MG63 (cell line): Measurements from ENCODE around the gene GABRB1. TPM values are rescaled to one million over a fixed set of nuclear protein-coding genes. Genes with fewer than 3 reads are reported as not detected.

Experiments used
- DNase-seq: peaks from one replicate; pipeline ENCODE4 v3.0.0-alpha.2; 2020
- H3K27me3 ChIP-seq: fragments of 250-450 bp; sonication (Bioruptor Pico); 2 replicates; pipeline ENCODE4 v1.5.1; 2020; ENCODE audit warnings: mild to moderate bottlenecking, moderate library complexity
- H3K36me3 ChIP-seq: fragments of 250-450 bp; sonication (Bioruptor Pico); 2 replicates; pipeline ENCODE4 v1.5.1; 2020; ENCODE audit warnings: mild to moderate bottlenecking, moderate library complexity
- H3K4me3 ChIP-seq: fragments of 250-450 bp; sonication (Bioruptor Pico); 2 replicates; pipeline ENCODE4 v1.5.1; 2020; ENCODE audit warnings: mild to moderate bottlenecking, moderate library complexity
- H3K9me3 ChIP-seq: fragments of 250-450 bp; sonication (Bioruptor Pico); 2 replicates; pipeline ENCODE4 v1.5.1; 2020; ENCODE audit warnings: mild to moderate bottlenecking, moderate library complexity
- total RNA-seq: library from RNA; depleted of rRNA; stranded (reverse); fragments of >200 nt; shearing (Covaris generic); gene quantifications from 2 replicates; pipeline ENCODE4 v1.2.3, GENCODE V29; 2014; ENCODE audit warnings: low replicate concordance

GABRB1 gene
- total RNA-seq, 1 experiment from 2014 or later = 0.59 TPM

GRCh38 chr4:47032405-47033106 lies 1.2 kb downstream of the GABRB1 start:
- H3K27me3 ChIP-seq = no peaks in the 10 kb centered on the region
- H3K9me3 ChIP-seq = no peaks in the 10 kb centered on the region
- H3K4me3 ChIP-seq = peak overlapping the region; percentile 54
- no peaks in the 10 kb centered on the region for H3K36me3 ChIP-seq
- peak; percentile 70 for DNase-seq

GRCh38 chr4:47038263-47038662 lies 6.9 kb downstream of the GABRB1 start:
- H3K36me3 ChIP-seq = no peaks in the 10 kb centered on the region
- H3K4me3 ChIP-seq = no peak overlapping the region
- H3K9me3 ChIP-seq = no peaks in the 10 kb centered on the region
- no peaks in the 10 kb centered on the region for H3K27me3 ChIP-seq
- DNase-seq = no peak

GRCh38 chr4:47040828-47041227 lies 9.5 kb downstream of the GABRB1 start:
- Histone ChIP-seq H3K27me3 (no peaks in the 10 kb centered on the region), H3K4me3 (no peak overlapping the region), H3K9me3 (no peaks in the 10 kb centered on the region), H3K36me3 (no peaks in the 10 kb centered on the region)
- DNase-seq = no peak

GRCh38 chr4:47043821-47044220 lies 12.5 kb downstream of the GABRB1 start:
- no peaks in the 10 kb centered on the region for H3K36me3 ChIP-seq
- H3K4me3 ChIP-seq = no peak overlapping the region
- H3K27me3 ChIP-seq = no peaks in the 10 kb centered on the region
- no peaks in the 10 kb centered on the region for H3K9me3 ChIP-seq
- DNase-seq = no peak

GRCh38 chr4:47045261-47045660 lies 13.9 kb downstream of the GABRB1 start:
- no peaks in the 10 kb centered on the region for H3K27me3 ChIP-seq

GRCh38 chr4:47049347-47049746 lies 18.0 kb downstream of the GABRB1 start:
- no peak for DNase-seq
- Histone ChIP-seq H3K36me3 (no peaks in the 10 kb centered on the region), H3K9me3 (no peaks in the 10 kb centered on the region), H3K27me3 (no peaks in the 10 kb centered on the region), H3K4me3 (no peak overlapping the region)

More at GRCh38 chr4:47045261-47045660, 13.9 kb downstream of the GABRB1 start:
- Histone ChIP-seq H3K36me3 (no peaks in the 10 kb centered on the region), H3K9me3 (no peaks in the 10 kb centered on the region), H3K4me3 (no peak overlapping the region)
- no peak for DNase-seq

- H3K4me3 ChIP-seq = no peak overlapping the region
- no peaks in the 10 kb centered on the region for H3K36me3 ChIP-seq
- no peaks in the 10 kb centered on the region for H3K27me3 ChIP-seq
- no peaks in the 10 kb centered on the region for H3K9me3 ChIP-seq
- no peak for DNase-seq
Observed at GRCh38 chr4:47050761-47051725, 19.7 kb downstream of the GABRB1 start.

- Histone ChIP-seq H3K36me3 (no peaks in the 10 kb centered on the region), H3K27me3 (no peaks in the 10 kb centered on the region), H3K4me3 (no peak overlapping the region), H3K9me3 (no peaks in the 10 kb centered on the region)
- DNase-seq = no peak
Observed at GRCh38 chr4:47053485-47053884, 22.1 kb downstream of the GABRB1 start.

GRCh38 chr4:47054130-47054529 lies 22.8 kb downstream of the GABRB1 start:
- Histone ChIP-seq H3K4me3 (no peak overlapping the region), H3K36me3 (no peaks in the 10 kb centered on the region), H3K27me3 (no peaks in the 10 kb centered on the region), H3K9me3 (no peaks in the 10 kb centered on the region)
- DNase-seq = no peak

- H3K4me3 ChIP-seq = no peak overlapping the region
- H3K27me3 ChIP-seq = no peaks in the 10 kb centered on the region
- no peak for DNase-seq
- no peaks in the 10 kb centered on the region for H3K9me3 ChIP-seq
- H3K36me3 ChIP-seq = no peaks in the 10 kb centered on the region
Observed at GRCh38 chr4:47057991-47058390, 26.6 kb downstream of the GABRB1 start.

GRCh38 chr4:47060561-47060960 lies 29.2 kb downstream of the GABRB1 start:
- Histone ChIP-seq H3K9me3 (no peaks in the 10 kb centered on the region), H3K27me3 (no peaks in the 10 kb centered on the region), H3K36me3 (no peaks in the 10 kb centered on the region), H3K4me3 (no peak overlapping the region)
- no peak for DNase-seq

- H3K4me3 ChIP-seq = peak overlapping the region; percentile 7; the same call in 1 of the 2 replicates
- no peak for DNase-seq
- H3K27me3 ChIP-seq = no peaks in the 10 kb centered on the region
- H3K9me3 ChIP-seq = no peaks in the 10 kb centered on the region
- H3K36me3 ChIP-seq = no peaks in the 10 kb centered on the region
Observed at GRCh38 chr4:47061435-47061834, 30.1 kb downstream of the GABRB1 start.

GRCh38 chr4:47065051-47065481 lies 33.7 kb downstream of the GABRB1 start:
- H3K27me3 ChIP-seq = no peaks in the 10 kb centered on the region
- DNase-seq = no peak
- H3K4me3 ChIP-seq = no peak overlapping the region
- H3K9me3 ChIP-seq = no peaks in the 10 kb centered on the region
- no peaks in the 10 kb centered on the region for H3K36me3 ChIP-seq

- DNase-seq = no peak
- Histone ChIP-seq H3K4me3 (no peak overlapping the region), H3K36me3 (no peaks in the 10 kb centered on the region)
Observed at GRCh38 chr4:47068986-47069385, 37.6 kb downstream of the GABRB1 start.

GRCh38 chr4:47071901-47072341 lies 40.6 kb downstream of the GABRB1 start:
- no peaks in the 10 kb centered on the region for H3K36me3 ChIP-seq
- no peak overlapping the region for H3K4me3 ChIP-seq
- no peaks in the 10 kb centered on the region for H3K9me3 ChIP-seq
- H3K27me3 ChIP-seq = no peaks in the 10 kb centered on the region
- DNase-seq = no peak

More at GRCh38 chr4:47068986-47069385, 37.6 kb downstream of the GABRB1 start:
- Histone ChIP-seq H3K27me3 (no peaks in the 10 kb centered on the region), H3K9me3 (no peaks in the 10 kb centered on the region)

GRCh38 chr4:47073647-47074046 lies 42.3 kb downstream of the GABRB1 start:
- Histone ChIP-seq H3K4me3 (no peak overlapping the region), H3K36me3 (no peaks in the 10 kb centered on the region), H3K9me3 (no peaks in the 10 kb centered on the region), H3K27me3 (no peaks in the 10 kb centered on the region)
- DNase-seq = no peak

GRCh38 chr4:47074816-47075215 lies 43.4 kb downstream of the GABRB1 start:
- no peak for DNase-seq
- Histone ChIP-seq H3K36me3 (no peaks in the 10 kb centered on the region), H3K4me3 (no peak overlapping the region)

More at GRCh38 chr4:47074816-47075215, 43.4 kb downstream of the GABRB1 start:
- Histone ChIP-seq H3K27me3 (no peaks in the 10 kb centered on the region), H3K9me3 (no peaks in the 10 kb centered on the region)
